Stomach (tissue), 9 donors: ENCODE measurements around the gene RBMS1. TPM values are rescaled to one million over a fixed set of nuclear protein-coding genes. Genes with fewer than 3 reads are reported as not detected.

Experiments used
- DNase-seq, 2 donors: peaks; one replicate each; pipeline versions ENCODE4 v3.0.0 to v3.0.0-alpha.2; 2013 to 2019
- H3K27ac ChIP-seq, 5 donors: fragments of 200-600 bp in 4 of 5; sonication (generic) in 4 of 5; one replicate each; pipeline ENCODE4 v1.5.1; 2013 to 2019; ENCODE audit warnings: mild to moderate bottlenecking in 1 of 5, moderate library complexity in 1 of 5
- H3K27me3 ChIP-seq, 3 donors: fragments of 200-600 bp; sonication (generic); one replicate each; pipeline ENCODE4 v1.5.1; 2017 to 2019; ENCODE audit warnings: mixed run types in 1 of 3
- H3K36me3 ChIP-seq, 4 donors: fragments of 200-600 bp; sonication (generic); 1 replicate in 3 of 4; 2 replicates in 1 of 4; pipeline ENCODE4 v1.5.1; 2016 to 2019
- H3K4me1 ChIP-seq, 4 donors: fragments of 200-600 bp; sonication (generic); one replicate each; pipeline ENCODE4 v1.5.1; 2016 to 2019
- H3K4me3 ChIP-seq, 4 donors: fragments of 200-600 bp; sonication (generic) in 3 of 4; one replicate each; pipeline ENCODE4 v1.5.1; 2016 to 2019; ENCODE audit warnings: mild to moderate bottlenecking in 1 of 4
- H3K9me3 ChIP-seq, 4 donors: fragments of 200-600 bp; sonication (generic); one replicate each; pipeline ENCODE4 v1.5.1; 2016 to 2019
- EP300 ChIP-seq: sonication (generic); formaldehyde crosslinking; IDR thresholded peaks from one replicate; pipeline ENCODE4 v1.6.1; 2017; ENCODE audit warnings: antibody characterized with exemption
- POLR2A ChIP-seq, 4 donors: fragments of 450-650 bp; IDR thresholded peaks; one replicate each; pipeline ENCODE4 v1.6.1; 2016; ENCODE audit warnings: antibody characterized with exemption in 4 of 4, control low read depth in 2 of 4, mild to moderate bottlenecking in 1 of 4, moderate library complexity in 1 of 4
- POLR2AphosphoS5 ChIP-seq, 3 donors: sonication (generic); formaldehyde crosslinking; IDR thresholded peaks; one replicate each; pipeline ENCODE4 v1.6.1; 2016; ENCODE audit warnings: antibody characterized with exemption in 3 of 3
- WGBS, 5 donors: extraction: QIAGEN DNeasy Blood & Tissue Kit in 3 of 5; methylation state at CpG; one replicate each; pipeline versions ENCODE4 v1.1.5 to v1.1.7; 2013 to 2018; 5-methylcytosine and 5-hydroxymethylcytosine counted together
- intact Hi-C: fragments of 100-400 bp; cut with DNase I; formaldehyde crosslinking; loops from one replicate; pipeline ENCODE4 v1.15.1; 2023; ENCODE audit warnings: low total_unique reads
- polyA plus RNA-seq, 3 donors: library from polyadenylated mRNA; stranded (reverse); fragments of 200-250 nt; gene quantifications; one replicate each; pipeline ENCODE4 v1.2.3, GENCODE V29; 2013
- total RNA-seq, 5 donors: library from RNA; depleted of rRNA; stranded (reverse); fragments of >200 nt; gene quantifications; one replicate each; pipeline versions ENCODE4 v1.1.0 to v1.2.3, GENCODE V29; 2014 to 2016
- TF ChIP-seq, protein P1 (sequence below), 7 experiments: fragments of 450-650 bp in 4 of 7; fragments of 200-600 bp in 3 of 7; sonication (generic) in 3 of 7; IDR thresholded peaks; one replicate each; pipeline ENCODE4 v1.5.1; 2016 to 2019; ENCODE audit warnings: antibody characterized with exemption in 7 of 7, control low read depth in 2 of 7, mild to moderate bottlenecking in 1 of 7
- donor health status: healthy with polysubstance abuse.
- donor health status: Bipolar disorder and iron deficiency.
- donor health status: healthy.

Gene RBMS1
- total and polyA plus RNA-seq, 8 donors: 4.3 to 134 (median 27.8) TPM

DNA sequence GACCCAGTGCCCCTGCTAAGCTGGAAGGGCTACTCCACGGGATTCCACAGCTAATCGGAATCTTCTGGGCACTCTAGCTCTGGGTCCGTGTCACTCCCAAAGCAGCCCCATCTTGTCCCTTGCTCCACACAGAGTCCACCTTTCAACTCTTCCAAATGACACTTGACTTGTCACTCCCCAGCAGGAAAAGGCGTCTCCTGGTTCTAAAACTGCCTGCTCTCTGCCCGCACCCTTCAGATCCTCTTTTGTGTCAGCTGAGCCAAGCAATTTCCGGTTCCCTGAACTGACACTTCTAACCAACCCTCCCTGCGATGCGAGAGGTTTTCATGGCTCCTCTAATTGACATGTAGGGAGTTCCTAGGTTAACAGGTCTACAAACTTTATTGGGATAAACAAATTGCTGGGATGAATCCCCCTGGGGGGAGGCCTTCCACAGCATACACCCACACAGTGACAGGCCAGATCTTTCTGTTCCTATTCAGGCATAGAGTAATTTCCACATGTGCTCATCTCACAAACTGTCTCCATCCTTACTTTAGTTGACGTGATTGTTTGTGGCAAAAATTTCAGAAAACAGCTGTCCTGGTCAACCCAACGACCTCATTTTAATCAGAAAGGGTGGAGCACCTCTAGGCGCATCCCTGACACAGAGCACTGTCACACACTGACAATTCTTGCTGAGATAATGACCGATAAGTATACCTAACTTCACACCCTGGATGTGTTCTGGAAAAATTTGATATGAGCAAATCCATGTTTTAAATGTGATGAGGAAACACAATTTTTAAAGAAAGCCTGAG, 104.9 kb downstream of the RBMS1 start:
- Histone ChIP-seq H3K4me1 (peaks cover 23 to 96% (median 48%) of the 10 kb centered on the region in 4 donors), H3K27me3 (no peaks in the 10 kb centered on the region), H3K27ac (peak overlapping the region; percentile 19 to 88 (median 83)), H3K4me3 (no peak overlapping the region), H3K36me3 (no peaks in the 10 kb centered on the region), H3K9me3 (no peaks in the 10 kb centered on the region)
- WGBS, 5 donors: 65 to 72% (median 67%) methylated on average over 12 of the region's 12 CpGs
- intact Hi-C loops: no loop called here
- DNase-seq: peak; percentile 30 to 63
- TF ChIP-seq, protein P1, sequence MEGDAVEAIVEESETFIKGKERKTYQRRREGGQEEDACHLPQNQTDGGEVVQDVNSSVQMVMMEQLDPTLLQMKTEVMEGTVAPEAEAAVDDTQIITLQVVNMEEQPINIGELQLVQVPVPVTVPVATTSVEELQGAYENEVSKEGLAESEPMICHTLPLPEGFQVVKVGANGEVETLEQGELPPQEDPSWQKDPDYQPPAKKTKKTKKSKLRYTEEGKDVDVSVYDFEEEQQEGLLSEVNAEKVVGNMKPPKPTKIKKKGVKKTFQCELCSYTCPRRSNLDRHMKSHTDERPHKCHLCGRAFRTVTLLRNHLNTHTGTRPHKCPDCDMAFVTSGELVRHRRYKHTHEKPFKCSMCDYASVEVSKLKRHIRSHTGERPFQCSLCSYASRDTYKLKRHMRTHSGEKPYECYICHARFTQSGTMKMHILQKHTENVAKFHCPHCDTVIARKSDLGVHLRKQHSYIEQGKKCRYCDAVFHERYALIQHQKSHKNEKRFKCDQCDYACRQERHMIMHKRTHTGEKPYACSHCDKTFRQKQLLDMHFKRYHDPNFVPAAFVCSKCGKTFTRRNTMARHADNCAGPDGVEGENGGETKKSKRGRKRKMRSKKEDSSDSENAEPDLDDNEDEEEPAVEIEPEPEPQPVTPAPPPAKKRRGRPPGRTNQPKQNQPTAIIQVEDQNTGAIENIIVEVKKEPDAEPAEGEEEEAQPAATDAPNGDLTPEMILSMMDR (IDR thresholded peaks at IDR 0.05): no peak
- no peak for TF ChIP-seq EP300
- TF ChIP-seq POLR2A (IDR thresholded peaks at IDR 0.05): no peak
- no peak for TF ChIP-seq POLR2AphosphoS5 (IDR thresholded peaks at IDR 0.05)

DNA sequence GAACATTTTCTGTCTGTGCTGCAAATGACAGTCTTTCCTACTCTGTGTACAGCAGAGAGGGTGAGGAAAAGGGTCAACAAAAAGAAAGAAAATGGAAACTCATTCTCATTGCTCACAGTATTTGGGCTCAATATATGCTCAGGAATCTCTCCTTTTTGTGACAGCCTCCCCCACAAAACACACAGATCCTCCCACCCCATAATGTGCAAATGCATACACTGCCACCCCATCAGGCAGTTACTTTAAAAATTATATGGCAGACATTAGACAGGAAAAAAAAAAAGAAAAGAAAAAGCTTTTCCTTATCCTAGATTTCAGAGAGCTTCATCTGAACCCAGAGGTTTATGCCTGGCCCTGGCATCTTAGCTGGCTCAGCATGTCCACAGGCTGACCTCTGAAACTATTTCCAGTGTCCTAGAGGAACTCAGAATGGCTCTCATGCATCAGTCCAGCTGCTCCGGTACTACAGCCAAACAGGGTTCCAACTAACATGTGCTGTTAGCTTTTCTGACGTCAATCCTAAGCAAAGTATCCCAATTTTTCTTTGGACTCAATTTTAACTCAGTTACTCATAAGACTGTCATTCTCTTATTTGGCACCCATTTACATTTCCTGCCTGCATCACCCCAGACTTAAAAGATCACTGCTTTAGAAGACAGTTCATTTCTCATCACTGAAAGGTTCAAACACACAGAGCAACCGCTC, 105.9 kb downstream of the RBMS1 start:
- TF ChIP-seq, protein P1 (IDR thresholded peaks at IDR 0.05): no peak
- TF ChIP-seq POLR2AphosphoS5 (IDR thresholded peaks at IDR 0.05) (peak; percentile 43 to 78 (median 76)), POLR2A (IDR thresholded peaks at IDR 0.05) (no peak), EP300 (peak; percentile 41)
- 41 to 77% (median 51%) methylated on average over 3 of the region's 3 CpGs for WGBS, 5 donors
- H3K9me3 ChIP-seq: no peaks in the 10 kb centered on the region
- no peaks in the 10 kb centered on the region for H3K36me3 ChIP-seq
- no peaks in the 10 kb centered on the region for H3K27me3 ChIP-seq
- peak; percentile 41 to 89 for DNase-seq
- H3K4me1 ChIP-seq: peaks cover 23 to 93% (median 46%) of the 10 kb centered on the region in 4 donors
- intact Hi-C loops: no loop called here
- H3K4me3 ChIP-seq: no peak overlapping the region
- peak overlapping the region; percentile 20 to 88 (median 83) for H3K27ac ChIP-seq

DNA sequence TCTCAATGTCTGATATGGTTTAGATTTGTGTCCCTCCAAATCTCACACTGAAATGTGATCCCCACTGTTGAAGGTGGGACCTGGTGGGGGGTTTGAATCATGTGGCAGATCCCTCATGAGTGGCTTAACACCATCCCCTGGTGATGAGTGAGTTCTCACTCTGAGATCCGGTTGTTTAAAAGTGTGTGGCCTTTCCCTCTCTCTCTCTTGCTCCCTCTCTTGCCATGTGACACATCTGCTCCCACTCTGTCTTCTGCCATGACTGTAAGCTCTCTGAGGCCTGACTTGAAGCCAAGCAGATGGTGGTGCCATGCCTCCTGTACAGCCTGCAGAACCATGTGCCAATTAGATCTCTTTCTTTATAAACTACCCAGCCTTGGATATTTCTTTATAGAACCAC, 108.8 kb downstream of the RBMS1 start:
- Histone ChIP-seq H3K27ac (peak overlapping the region in 3 of 5 donors; percentile 31 to 83 (median 38)), H3K4me1 (peaks cover 36 to 92% (median 61%) of the 10 kb centered on the region in 4 donors), H3K27me3 (no peaks in the 10 kb centered on the region), H3K4me3 (no peak overlapping the region), H3K9me3 (no peaks in the 10 kb centered on the region), H3K36me3 (no peaks in the 10 kb centered on the region)
- intact Hi-C loops: no loop called here
- TF ChIP-seq POLR2A (IDR thresholded peaks at IDR 0.05): no peak
- TF ChIP-seq EP300: no peak
- no peak for TF ChIP-seq POLR2AphosphoS5 (IDR thresholded peaks at IDR 0.05)
- TF ChIP-seq, protein P1 (IDR thresholded peaks at IDR 0.05): no peak
- DNase-seq: no peak
- WGBS, 5 donors: 54 to 78% (median 75%) methylated on average over 1 of the region's 1 CpG

DNA sequence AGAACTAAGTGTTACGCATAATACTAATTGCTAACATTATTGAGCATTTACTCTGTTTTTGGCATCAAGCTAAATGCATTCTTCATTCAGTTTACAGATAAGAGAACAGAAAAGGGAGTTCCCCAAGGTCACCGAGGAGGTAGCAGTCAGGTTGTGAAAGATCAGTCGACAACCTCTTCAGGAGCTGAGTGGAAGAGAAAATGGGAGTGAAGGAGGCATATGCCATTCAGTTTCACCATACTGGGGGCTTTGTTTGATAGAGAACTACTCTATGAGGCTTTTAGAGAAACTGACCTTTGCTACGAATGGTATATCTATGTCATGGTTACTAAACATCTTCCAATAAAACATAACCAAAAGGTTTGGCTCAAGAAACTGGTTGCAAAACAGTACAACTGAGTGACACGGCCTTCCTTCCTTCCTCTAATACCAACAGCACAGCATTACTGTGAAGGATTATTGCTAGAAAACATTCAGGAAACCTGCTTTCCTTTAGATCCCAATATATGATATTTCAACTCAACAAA, 112.1 kb downstream of the RBMS1 start:
- no peak for DNase-seq
- Histone ChIP-seq H3K9me3 (no peaks in the 10 kb centered on the region), H3K36me3 (no peaks in the 10 kb centered on the region), H3K27ac (peak overlapping the region in 4 of 5 donors; percentile 39 to 80 (median 73)), H3K4me3 (no peak overlapping the region), H3K27me3 (no peaks in the 10 kb centered on the region), H3K4me1 (peaks cover 35 to 92% (median 63%) of the 10 kb centered on the region in 4 donors)
- TF ChIP-seq EP300: no peak
- WGBS, 5 donors: 40 to 57% (median 50%) methylated on average over 5 of the region's 5 CpGs
- intact Hi-C loops: no loop called here
